H7 (cell line): ENCODE data around the gene ADGRB3. TPM values are rescaled to one million over a fixed set of nuclear protein-coding genes. Genes with fewer than 3 reads are reported as not detected.

Experiments used
- DNase-seq: peaks from one replicate; pipeline ENCODE4 v3.0.0; 2012
- H3K27me3 ChIP-seq: 2 replicates; pipeline ENCODE4 v1.6.0; 2011; ENCODE audit warnings: mild to moderate bottlenecking, low read length; ENCODE audit not compliant: control insufficient read depth, insufficient read depth
- H3K36me3 ChIP-seq: replicated peaks from 2 replicates; pipeline ENCODE4 v1.5.1; 2011; ENCODE audit warnings: low read length; ENCODE audit not compliant: control insufficient read depth, insufficient read depth
- H3K4me3 ChIP-seq: 2 replicates; pipeline ENCODE4 v1.5.1; 2011; ENCODE audit warnings: low read depth, mild to moderate bottlenecking, control low read depth, low read length, moderate library complexity; ENCODE audit not compliant: insufficient read depth
- total RNA-seq: library from RNA; depleted of rRNA; stranded (reverse); fragments of >200 nt; shearing (Covaris generic); gene quantifications from 2 replicates; pipeline ENCODE4 v1.2.3, GENCODE V29; 2014

ADGRB3 gene
- total RNA-seq, 1 experiment from 2014 or later, result 0.21 TPM

- Histone ChIP-seq H3K27me3 (no peaks in the 10 kb centered on the region), H3K4me3 (no peak overlapping the region), H3K36me3 (no peaks in the 10 kb centered on the region)
- no peak for DNase-seq
These were observed 735.7 kb downstream of the ADGRB3 start for GRCh38 chr6:69370763-69371162.

- no peaks in the 10 kb centered on the region for H3K27me3 ChIP-seq
- H3K36me3 ChIP-seq, result no peaks in the 10 kb centered on the region
- DNase-seq, result no peak
- no peak overlapping the region for H3K4me3 ChIP-seq
These were observed 743.2 kb downstream of the ADGRB3 start for GRCh38 chr6:69378326-69378725.

GRCh38 chr6:69379518-69379917, 744.4 kb downstream of the ADGRB3 start:
- H3K36me3 ChIP-seq, result no peaks in the 10 kb centered on the region
- no peaks in the 10 kb centered on the region for H3K27me3 ChIP-seq
- no peak for DNase-seq
- no peak overlapping the region for H3K4me3 ChIP-seq

GRCh38 chr6:69383627-69384026, 748.5 kb downstream of the ADGRB3 start:
- Histone ChIP-seq H3K36me3 (no peaks in the 10 kb centered on the region), H3K27me3 (no peaks in the 10 kb centered on the region), H3K4me3 (no peak overlapping the region)
- DNase-seq, result no peak

DNA sequence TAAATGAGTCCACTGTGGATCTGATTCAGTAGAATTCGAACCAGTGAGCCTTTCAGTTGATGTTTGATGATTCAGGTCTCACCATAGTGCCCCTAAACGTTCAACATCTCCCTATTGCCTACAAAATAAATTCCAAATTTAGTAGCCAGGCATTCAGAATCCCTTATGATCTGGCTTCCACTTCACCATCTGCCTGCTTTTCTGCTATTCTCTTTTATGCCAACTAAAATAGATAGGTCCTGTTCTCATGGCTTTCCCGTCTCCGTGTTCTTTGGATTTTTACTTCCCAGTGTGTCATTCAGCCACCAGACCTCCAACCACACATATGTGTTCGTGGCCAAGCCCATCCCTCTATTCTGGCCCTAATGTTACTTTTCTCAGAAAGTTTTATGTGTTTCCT, 751.3 kb downstream of the ADGRB3 start:
- no peak for DNase-seq
- H3K27me3 ChIP-seq, result no peaks in the 10 kb centered on the region
- no peaks in the 10 kb centered on the region for H3K36me3 ChIP-seq
- no peak overlapping the region for H3K4me3 ChIP-seq

GRCh38 chr6:69390125-69390524, 755.0 kb downstream of the ADGRB3 start:
- DNase-seq, result no peak
- H3K27me3 ChIP-seq, result no peaks in the 10 kb centered on the region
- no peak overlapping the region for H3K4me3 ChIP-seq
- no peaks in the 10 kb centered on the region for H3K36me3 ChIP-seq

GRCh38 chr6:69391106-69391505, 756.0 kb downstream of the ADGRB3 start:
- no peaks in the 10 kb centered on the region for H3K27me3 ChIP-seq
- no peak for DNase-seq
- H3K36me3 ChIP-seq, result no peaks in the 10 kb centered on the region
- H3K4me3 ChIP-seq, result no peak overlapping the region

GRCh38 chr6:69392745-69393144, 757.7 kb downstream of the ADGRB3 start:
- H3K4me3 ChIP-seq, result no peak overlapping the region
- H3K36me3 ChIP-seq, result no peaks in the 10 kb centered on the region
- no peaks in the 10 kb centered on the region for H3K27me3 ChIP-seq
- no peak for DNase-seq

DNA sequence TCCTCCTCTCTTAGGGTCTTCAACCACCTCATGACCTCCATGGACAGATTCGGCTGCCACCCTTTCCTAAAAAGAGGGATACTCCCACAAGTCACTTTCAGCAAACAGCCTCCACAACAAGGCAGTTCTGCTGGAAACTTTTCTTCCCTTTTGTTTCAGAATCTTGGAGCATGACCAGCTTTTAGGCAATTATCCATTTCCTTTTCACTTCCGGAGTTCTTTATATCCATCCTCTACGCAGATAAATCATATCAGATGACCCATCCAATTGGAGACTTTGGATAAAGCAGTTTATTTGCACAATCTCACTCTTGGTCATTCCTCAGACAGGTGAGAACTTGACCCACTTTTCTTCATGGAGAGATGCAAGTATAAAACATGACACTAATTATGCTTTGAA, 763.2 kb downstream of the ADGRB3 start:
- H3K27me3 ChIP-seq, result no peaks in the 10 kb centered on the region
- no peak for DNase-seq
- H3K4me3 ChIP-seq, result no peak overlapping the region
- no peaks in the 10 kb centered on the region for H3K36me3 ChIP-seq

GRCh38 chr6:69398729-69399128, 763.6 kb downstream of the ADGRB3 start:
- no peak overlapping the region for H3K4me3 ChIP-seq
- H3K36me3 ChIP-seq, result no peaks in the 10 kb centered on the region
- DNase-seq, result no peak
- H3K27me3 ChIP-seq, result no peaks in the 10 kb centered on the region

DNA sequence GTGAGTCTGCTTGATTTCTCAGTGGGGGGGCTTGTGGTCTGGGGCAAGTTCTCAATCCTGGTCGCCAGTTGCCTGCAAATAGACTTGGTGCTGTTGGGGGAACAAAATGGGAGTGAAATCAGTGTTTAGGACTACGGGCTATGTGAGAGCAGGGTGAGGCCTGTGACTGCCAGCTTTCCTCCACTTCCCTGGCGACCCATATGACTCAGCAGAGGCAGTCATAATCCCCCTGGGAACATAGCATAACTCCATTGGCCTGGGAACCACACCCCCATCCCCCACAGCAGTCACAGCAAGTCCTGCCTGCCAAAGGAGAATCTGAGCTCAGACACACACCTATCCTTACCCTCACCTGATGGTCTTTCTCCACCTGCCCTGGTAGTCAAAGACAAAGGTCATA, 773.8 kb downstream of the ADGRB3 start:
- no peak for DNase-seq
- Histone ChIP-seq H3K27me3 (no peaks in the 10 kb centered on the region), H3K4me3 (no peak overlapping the region), H3K36me3 (no peaks in the 10 kb centered on the region)

DNA sequence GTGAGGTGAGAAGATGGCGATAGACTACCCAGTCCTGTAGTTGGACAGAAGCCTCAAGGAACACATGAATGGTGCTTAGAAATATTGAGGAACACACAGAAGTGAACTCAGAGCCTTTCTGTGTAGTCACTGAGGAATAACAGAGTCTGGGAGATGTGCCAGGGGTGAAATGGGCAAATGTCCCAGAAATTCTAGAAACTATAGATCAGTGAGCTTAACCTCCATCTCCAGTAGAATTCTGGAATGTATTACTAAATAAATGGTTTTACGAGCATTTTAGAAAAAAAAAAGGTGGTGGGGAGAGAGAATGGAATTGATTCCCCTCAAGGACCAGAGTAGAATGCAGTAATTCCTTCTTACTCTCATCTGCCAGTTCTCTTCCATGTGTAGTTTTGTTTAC, 781.7 kb downstream of the ADGRB3 start:
- Histone ChIP-seq H3K27me3 (no peaks in the 10 kb centered on the region), H3K4me3 (no peak overlapping the region), H3K36me3 (no peaks in the 10 kb centered on the region)
- no peak for DNase-seq

- Histone ChIP-seq H3K27me3 (no peaks in the 10 kb centered on the region), H3K36me3 (no peaks in the 10 kb centered on the region), H3K4me3 (no peak overlapping the region)
- no peak for DNase-seq
These were observed 786.2 kb downstream of the ADGRB3 start for GRCh38 chr6:69421269-69421668.

DNA sequence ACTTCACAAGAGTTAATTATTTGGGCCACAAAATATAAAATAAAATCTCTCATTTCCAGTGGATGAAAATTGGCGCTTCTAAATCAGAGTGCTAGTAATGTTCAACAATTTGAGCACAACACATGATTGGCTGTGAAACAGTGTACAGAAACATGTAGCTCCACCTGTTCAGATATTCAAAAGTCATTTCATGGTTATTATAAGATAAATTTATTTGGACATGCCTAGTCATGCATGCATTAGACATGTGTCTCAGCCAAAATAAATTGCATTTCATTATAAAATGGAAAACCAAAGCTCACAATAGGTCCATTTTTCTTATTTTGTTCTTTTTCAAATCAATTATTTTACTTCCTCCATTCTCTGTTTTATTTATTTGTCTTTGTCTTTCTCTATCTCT, 786.9 kb downstream of the ADGRB3 start:
- DNase-seq, result no peak
- Histone ChIP-seq H3K36me3 (no peaks in the 10 kb centered on the region), H3K27me3 (no peaks in the 10 kb centered on the region), H3K4me3 (no peak overlapping the region)

- H3K36me3 ChIP-seq, result no peaks in the 10 kb centered on the region
These were observed 787.4 kb downstream of the ADGRB3 start for GRCh38 chr6:69422475-69422874.

GRCh38 chr6:69423785-69424184, 788.7 kb downstream of the ADGRB3 start:
- H3K36me3 ChIP-seq, result no peaks in the 10 kb centered on the region
- no peak for DNase-seq
- H3K4me3 ChIP-seq, result no peak overlapping the region
- H3K27me3 ChIP-seq, result no peaks in the 10 kb centered on the region

More at GRCh38 chr6:69422475-69422874, 787.4 kb downstream of the ADGRB3 start:
- no peak for DNase-seq
- H3K4me3 ChIP-seq, result no peak overlapping the region
- H3K27me3 ChIP-seq, result no peaks in the 10 kb centered on the region
